Lower leg skin (tissue), 3 donors: ENCODE measurements around the gene NKX2-3.

ENCODE experiments used
- POLR2A ChIP-seq, 2 donors: fragments of 450-650 bp; IDR thresholded peaks; one replicate each; pipeline ENCODE4 v1.6.1; 2016 to 2017; ENCODE audit warnings: antibody characterized with exemption in 2 of 2, mild to moderate bottlenecking in 1 of 2, moderate library complexity in 1 of 2
- TF ChIP-seq, protein P1 (sequence below), 3 donors: fragments of 450-650 bp; IDR thresholded peaks; one replicate each; pipeline ENCODE4 v1.5.1; 2016; ENCODE audit warnings: antibody characterized with exemption in 3 of 3, mild to moderate bottlenecking in 3 of 3, moderate library complexity in 2 of 3

DNA sequence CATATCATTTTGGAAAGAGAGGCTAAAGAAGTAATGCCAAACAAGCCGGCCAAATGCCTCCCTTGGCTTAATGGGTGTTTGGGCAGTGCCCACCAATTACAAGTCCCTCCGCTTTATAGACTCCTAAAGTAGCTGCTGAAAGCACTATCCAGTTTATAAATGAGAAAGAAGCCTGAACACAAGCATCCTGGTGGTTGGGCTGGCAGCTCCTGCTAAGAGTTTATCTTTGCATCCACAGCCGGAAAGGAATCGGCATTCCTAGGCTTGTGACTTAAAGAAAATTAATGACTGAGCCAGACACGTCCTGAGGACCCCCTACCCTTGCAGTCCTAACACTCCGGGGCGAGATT is 13.1 kb upstream of the NKX2-3 start:
- TF ChIP-seq, protein P1, sequence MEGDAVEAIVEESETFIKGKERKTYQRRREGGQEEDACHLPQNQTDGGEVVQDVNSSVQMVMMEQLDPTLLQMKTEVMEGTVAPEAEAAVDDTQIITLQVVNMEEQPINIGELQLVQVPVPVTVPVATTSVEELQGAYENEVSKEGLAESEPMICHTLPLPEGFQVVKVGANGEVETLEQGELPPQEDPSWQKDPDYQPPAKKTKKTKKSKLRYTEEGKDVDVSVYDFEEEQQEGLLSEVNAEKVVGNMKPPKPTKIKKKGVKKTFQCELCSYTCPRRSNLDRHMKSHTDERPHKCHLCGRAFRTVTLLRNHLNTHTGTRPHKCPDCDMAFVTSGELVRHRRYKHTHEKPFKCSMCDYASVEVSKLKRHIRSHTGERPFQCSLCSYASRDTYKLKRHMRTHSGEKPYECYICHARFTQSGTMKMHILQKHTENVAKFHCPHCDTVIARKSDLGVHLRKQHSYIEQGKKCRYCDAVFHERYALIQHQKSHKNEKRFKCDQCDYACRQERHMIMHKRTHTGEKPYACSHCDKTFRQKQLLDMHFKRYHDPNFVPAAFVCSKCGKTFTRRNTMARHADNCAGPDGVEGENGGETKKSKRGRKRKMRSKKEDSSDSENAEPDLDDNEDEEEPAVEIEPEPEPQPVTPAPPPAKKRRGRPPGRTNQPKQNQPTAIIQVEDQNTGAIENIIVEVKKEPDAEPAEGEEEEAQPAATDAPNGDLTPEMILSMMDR (IDR thresholded peaks at IDR 0.05), result no peak
- no peak for TF ChIP-seq POLR2A (IDR thresholded peaks at IDR 0.05)
